Astrocyte (in vitro differentiated cells and primary cell): Measurements from ENCODE around the gene HS2ST1. TPM values are rescaled to one million over a fixed set of nuclear protein-coding genes. Genes with fewer than 3 reads are reported as not detected.

Source experiments
- DNase-seq: peaks from one replicate; pipeline ENCODE4 v3.0.0-alpha.2; 2010; ENCODE audit warnings: low read depth
- FAIRE-seq: peaks from 2 replicates; lab custom pipeline; 2011; peaks lifted over from hg19 to GRCh38; lab: Jason Lieb, UNC
- H2AFZ ChIP-seq: 2 replicates; pipeline ENCODE4 v1.6.0; 2012; ENCODE audit warnings: low read depth, low read length, inconsistent platforms
- H3K27ac ChIP-seq: 2 replicates; pipeline ENCODE4 v1.5.1; 2011; ENCODE audit warnings: low read depth, low read length, inconsistent platforms
- H3K27me3 ChIP-seq: 2 replicates; pipeline ENCODE4 v1.6.0; 2011; ENCODE audit warnings: low read length, inconsistent platforms; ENCODE audit not compliant: insufficient read depth
- H3K36me3 ChIP-seq: 2 replicates; pipeline ENCODE4 v1.5.1; 2011; ENCODE audit warnings: low read length, inconsistent platforms; ENCODE audit not compliant: insufficient read depth
- H3K4me1 ChIP-seq: 2 replicates; pipeline ENCODE4 v1.5.1; 2011; ENCODE audit warnings: low read length, inconsistent platforms; ENCODE audit not compliant: insufficient read depth
- H3K4me2 ChIP-seq: 2 replicates; pipeline ENCODE4 v1.6.0; 2012; ENCODE audit warnings: low read length, inconsistent platforms
- H3K4me3 ChIP-seq: 2 replicates; pipeline ENCODE4 v1.5.1; 2011; ENCODE audit warnings: low read depth, mild to moderate bottlenecking, low read length, inconsistent platforms; ENCODE audit not compliant: insufficient read depth
- H3K79me2 ChIP-seq: 2 replicates; pipeline ENCODE4 v1.6.0; 2012; ENCODE audit warnings: mild to moderate bottlenecking, low read length, inconsistent platforms; ENCODE audit not compliant: insufficient read depth
- H3K9ac ChIP-seq: 2 replicates; pipeline ENCODE4 v1.6.0; 2012; ENCODE audit warnings: mild to moderate bottlenecking, low read length, inconsistent platforms
- H3K9me3 ChIP-seq: 2 replicates; pipeline ENCODE4 v1.5.1; 2012; ENCODE audit warnings: low read depth, mild to moderate bottlenecking, low read length, inconsistent platforms; ENCODE audit not compliant: insufficient read depth
- H4K20me1 ChIP-seq: 2 replicates; pipeline ENCODE4 v1.6.0; 2012; ENCODE audit warnings: low read length, inconsistent platforms; ENCODE audit not compliant: insufficient read depth
- H3K27ac Mint-ChIP-seq: one replicate; pipeline ENCODE4 v1.8.0; 2021; ENCODE audit warnings: mild to moderate bottlenecking, mixed read lengths; ENCODE audit not compliant: unreplicated experiment
- H3K27me3 Mint-ChIP-seq: one replicate; pipeline ENCODE4 v1.8.0; 2021; ENCODE audit warnings: low read depth, mixed read lengths; ENCODE audit not compliant: unreplicated experiment
- H3K36me3 Mint-ChIP-seq: one replicate; pipeline ENCODE4 v1.8.0; 2021; ENCODE audit warnings: low read depth, mixed read lengths; ENCODE audit not compliant: unreplicated experiment
- H3K4me1 Mint-ChIP-seq: one replicate; pipeline ENCODE4 v1.8.0; 2021; ENCODE audit warnings: low read depth, mixed read lengths; ENCODE audit not compliant: unreplicated experiment
- H3K4me3 Mint-ChIP-seq: one replicate; pipeline ENCODE4 v1.8.0; 2021; ENCODE audit warnings: mild to moderate bottlenecking, moderate library complexity, mixed read lengths; ENCODE audit not compliant: unreplicated experiment
- H3K9me3 Mint-ChIP-seq: one replicate; pipeline ENCODE4 v1.8.0; 2021; ENCODE audit warnings: mild to moderate bottlenecking, mixed read lengths; ENCODE audit not compliant: unreplicated experiment
- CTCF ChIP-seq: IDR thresholded peaks from 2 replicates; pipeline ENCODE4 v1.5.1; 2011; ENCODE audit warnings: low read depth, mild to moderate bottlenecking, inconsistent platforms, low read length, moderate library complexity; ENCODE audit not compliant: insufficient read depth
- EZH2 ChIP-seq: IDR thresholded peaks from 2 replicates; pipeline ENCODE4 v1.6.1; 2012; ENCODE audit warnings: mild to moderate bottlenecking, low read length, inconsistent platforms; ENCODE audit not compliant: insufficient read depth
- total RNA-seq: library from RNA; stranded (reverse); gene quantifications from 2 replicates; pipeline ENCODE4 v1.2.1, GENCODE V29; 2021

The HS2ST1 gene
- total RNA-seq, 1 donor from 2014 or later = 34.7 TPM

GRCh38 chr1:86913399-86913895, 988 bp upstream of the HS2ST1 start:
- H3K9me3 Mint-ChIP-seq = no peaks in the 10 kb centered on the region
- H3K27me3 Mint-ChIP-seq = no peaks in the 10 kb centered on the region
- FAIRE-seq (no peak), DNase-seq (peak; percentile 10)
- H3K36me3 Mint-ChIP-seq = peaks cover 6% of the 10 kb centered on the region
- H3K4me3 Mint-ChIP-seq = no peak overlapping the region
- H3K79me2 ChIP-seq = peaks cover 88% of the 10 kb centered on the region
- peak overlapping the region; percentile 97 for H3K9ac ChIP-seq
- no peaks in the 10 kb centered on the region for H3K36me3 ChIP-seq
- H3K27ac Mint-ChIP-seq = no peak overlapping the region
- peak overlapping the region; percentile 93 for H3K4me2 ChIP-seq
- H3K27ac ChIP-seq = peak overlapping the region; percentile 97
- no peaks in the 10 kb centered on the region for H3K27me3 ChIP-seq
- H4K20me1 ChIP-seq = peaks cover 55% of the 10 kb centered on the region
- H3K9me3 ChIP-seq = no peaks in the 10 kb centered on the region
- TF ChIP-seq CTCF (no peak), EZH2 (no peak)
- peaks cover 24% of the 10 kb centered on the region for H3K4me1 Mint-ChIP-seq
- peaks cover 7% of the 10 kb centered on the region for H3K4me1 ChIP-seq
- peak overlapping the region; percentile 84 for H2AFZ ChIP-seq
- peak overlapping the region; percentile 97 for H3K4me3 ChIP-seq

- H3K27ac Mint-ChIP-seq = no peak within 1 kb of the TSS
- Histone ChIP-seq H3K4me3 (peak within 1 kb of the TSS; percentile 97), H3K79me2 (peaks cover 87% of the 10 kb centered on the region), H3K9me3 (no peaks in the 10 kb centered on the region), H2AFZ (peak within 1 kb of the TSS; percentile 84), H3K27ac (peak within 1 kb of the TSS; percentile 97), H3K4me2 (peak within 1 kb of the TSS; percentile 93), H3K27me3 (no peaks in the 10 kb centered on the region), H3K9ac (peak within 1 kb of the TSS; percentile 97), H4K20me1 (peaks cover 49% of the 10 kb centered on the region), H3K4me1 (peaks cover 7% of the 10 kb centered on the region), H3K36me3 (no peaks in the 10 kb centered on the region)
- H3K4me1 Mint-ChIP-seq = peaks cover 21% of the 10 kb centered on the region
- H3K36me3 Mint-ChIP-seq = peaks cover 6% of the 10 kb centered on the region
- DNase-seq (peak; percentile 100), FAIRE-seq (peak; percentile 89)
- no peaks in the 10 kb centered on the region for H3K27me3 Mint-ChIP-seq
- no peak within 1 kb of the TSS for H3K4me3 Mint-ChIP-seq
- no peaks in the 10 kb centered on the region for H3K9me3 Mint-ChIP-seq
- no peak for TF ChIP-seq EZH2
- no peak for TF ChIP-seq CTCF
These were observed 387 bp upstream of the HS2ST1 start, which contains the start of gene SELENOF for GRCh38 chr1:86913896-86914600. Gene SELENOF (minus strand): TSS chr1:86914126. CDS start chr1:86914111, 15 bp downstream.
